Measurements from ENCODE around the gene MAB21L4.

- TF ChIP-seq EZH2phosphoT487 (IDR thresholded peaks at IDR 0.05; ENCODE audit: borderline replicate concordance, low read depth, low read length) (no peak), CTCF (conservative IDR thresholded peaks at IDR 0.05; ENCODE audit: low read length) (no peak)
Observed at GRCh38 chr2:240899468-240899865, 3.5 kb upstream of the MAB21L4 start.

Data from OCI-LY7 (cell line).